Activated CD8-positive, alpha-beta T cell treated with anti-CD3 and anti-CD28 coated beads, Interleukin-2, amount 10 ng/mL, durations not matched to agents 7 days and 5 days (primary cell): Measurements from ENCODE around the gene CD69. TPM values are rescaled to one million over a fixed set of nuclear protein-coding genes. Genes with fewer than 3 reads are reported as not detected.
A peak's percentile ranks its signal among the peaks of the same experiment; 100 is the strongest.

Experiments used
- ATAC-seq: fragments of 150-1000 bp; cut with Tn5 transposase; one replicate; pipeline ENCODE4 v1.10.0; 2021; ENCODE audit warnings: moderate library complexity
- CTCF ChIA-PET: fragments of 350-600 bp; sonication (Branson Sonifier 250); formaldehyde crosslinking; loops from one replicate; lab custom pipeline; 2021; ENCODE audit warnings: antibody characterized with exemption; lab: Charles Lee
- POLR2A ChIA-PET: fragments of 350-600 bp; sonication (Branson Sonifier 250); formaldehyde crosslinking; loops from one replicate; lab custom pipeline; 2021; ENCODE audit warnings: antibody characterized with exemption; lab: Charles Lee
- DNase-seq: peaks from one replicate; pipeline ENCODE4 v3.0.0-alpha.2; 2020
- H3K27ac Mint-ChIP-seq: one replicate; pipeline ENCODE4 v1.8.0; 2021; ENCODE audit warnings: mild to moderate bottlenecking, mixed read lengths
- H3K27me3 Mint-ChIP-seq: one replicate; pipeline ENCODE4 v1.8.0; 2021; ENCODE audit warnings: low read depth, mixed read lengths
- H3K36me3 Mint-ChIP-seq: one replicate; pipeline ENCODE4 v1.8.0; 2021; ENCODE audit warnings: low read depth, mixed read lengths
- H3K4me1 Mint-ChIP-seq: one replicate; pipeline ENCODE4 v1.8.0; 2021; ENCODE audit warnings: low read depth, mixed read lengths
- H3K4me3 Mint-ChIP-seq: one replicate; pipeline ENCODE4 v1.8.0; 2021; ENCODE audit warnings: mild to moderate bottlenecking, mixed read lengths
- H3K9me3 Mint-ChIP-seq: one replicate; pipeline ENCODE4 v1.8.0; 2022; ENCODE audit warnings: mixed read lengths; ENCODE audit not compliant: insufficient read depth
- total RNA-seq, 2 experiments: library from RNA; stranded (reverse); gene quantifications; one replicate each; pipeline ENCODE4 v1.2.3, GENCODE V29; 2021

Gene CD69
- total RNA-seq, 2 experiments from 2014 or later, result 115 to 116 TPM

DNA sequence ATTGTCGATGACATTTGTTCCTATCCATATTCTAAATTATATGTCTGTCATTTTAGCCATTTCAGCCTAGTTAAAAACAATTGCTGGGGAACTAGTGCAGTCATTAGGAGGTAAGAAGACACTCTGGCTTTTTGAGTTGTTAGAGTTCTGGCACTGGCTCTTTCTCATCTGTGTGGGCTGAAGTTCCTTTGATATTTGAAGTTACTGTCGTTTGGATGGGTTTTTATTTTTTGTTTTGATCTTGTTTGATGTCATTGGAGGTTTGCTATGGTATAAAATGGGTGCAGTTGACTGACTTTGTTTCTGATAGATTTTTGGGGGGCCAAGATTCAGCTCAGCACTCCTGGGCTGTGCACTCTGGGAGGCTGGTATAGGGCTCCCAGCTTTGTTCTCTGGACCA, 20.7 kb upstream of the CD69 start:
- ATAC-seq (no peak), DNase-seq (no peak)
- ChIA-PET CTCF (interaction anchor here (1.1 to 4.1 kb wide), 5 partner anchors 10 to 33 kb away, joined by 3 to 18 read pairs (median 4); no protein-coding TSS in a partner anchor), POLR2A (interaction anchor here (1.2 to 1.3 kb wide), 2 partner anchors 13 to 23 kb away, joined by 3 to 4 read pairs; no protein-coding TSS in a partner anchor)
- no peaks in the 10 kb centered on the region for H3K27me3 Mint-ChIP-seq
- H3K27ac Mint-ChIP-seq, result peak overlapping the region; percentile 17
- peaks cover 62% of the 10 kb centered on the region for H3K4me1 Mint-ChIP-seq
- H3K4me3 Mint-ChIP-seq, result no peak overlapping the region
- H3K36me3 Mint-ChIP-seq, result peaks cover 32% of the 10 kb centered on the region
- H3K9me3 Mint-ChIP-seq, result peaks cover 5% of the 10 kb centered on the region

DNA sequence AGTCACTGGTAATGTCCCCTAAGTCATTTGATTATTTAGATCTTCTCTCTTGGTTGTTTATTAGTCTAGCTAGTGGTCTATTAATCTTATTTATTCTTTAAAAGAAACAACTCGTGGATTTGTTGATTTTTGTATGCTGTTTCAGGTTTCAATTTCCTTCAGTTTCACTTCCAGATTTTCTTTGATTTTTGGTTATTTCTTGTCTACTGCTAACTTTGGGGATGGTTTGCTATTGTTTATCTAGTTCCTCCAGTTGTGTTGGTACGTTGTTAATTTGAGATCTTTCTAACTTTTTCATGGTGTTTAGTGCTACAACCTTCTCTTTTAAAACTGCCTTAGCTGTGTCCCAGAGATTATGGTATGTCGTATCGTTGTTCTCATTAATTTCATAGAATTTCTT, 18.5 kb upstream of the CD69 start:
- Mint-ChIP-seq H3K4me1 (peaks cover 74% of the 10 kb centered on the region), H3K9me3 (peaks cover 5% of the 10 kb centered on the region), H3K36me3 (peaks cover 37% of the 10 kb centered on the region), H3K27ac (no peak overlapping the region), H3K4me3 (no peak overlapping the region), H3K27me3 (no peaks in the 10 kb centered on the region)
- CTCF ChIA-PET, result interaction anchor here (4.1 kb wide), 1 partner anchor 10 kb away, joined by 18 read pairs; no protein-coding TSS in a partner anchor
- DNase-seq (no peak), ATAC-seq (no peak)
- POLR2A ChIA-PET, result interaction anchor here (1.4 kb wide), 1 partner anchor 21 kb away, joined by 4 read pairs; no protein-coding TSS in a partner anchor

DNA sequence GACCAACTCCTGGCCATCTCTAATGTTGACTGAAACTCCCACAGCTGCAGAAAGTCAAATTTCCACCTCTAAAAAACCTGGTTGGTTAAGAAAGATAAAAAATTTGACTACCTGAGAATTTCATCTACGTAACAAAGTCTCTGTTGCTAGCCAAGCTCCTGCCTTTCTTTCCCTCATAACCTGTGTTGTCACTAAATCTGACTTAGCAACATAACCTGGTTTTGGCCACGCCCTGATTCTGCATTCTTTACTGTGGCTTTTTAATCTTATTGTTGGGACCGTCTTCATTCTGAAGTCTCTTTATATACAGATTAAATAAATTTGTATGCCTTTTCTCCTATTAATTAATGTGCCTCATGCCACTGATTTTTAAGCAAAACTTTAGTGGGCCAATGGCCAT, 16.1 kb upstream of the CD69 start:
- no peaks in the 10 kb centered on the region for H3K27me3 Mint-ChIP-seq
- DNase-seq (no peak), ATAC-seq (no peak)
- H3K36me3 Mint-ChIP-seq, result peaks cover 38% of the 10 kb centered on the region
- ChIA-PET CTCF (interaction anchor here (0.8 to 2.5 kb wide), 4 partner anchors 17 to 37 kb away, joined by 3 to 17 read pairs (median 4); no protein-coding TSS in a partner anchor), POLR2A (interaction anchor here (0.7 to 3.0 kb wide), 4 partner anchors 9 to 37 kb away, joined by 3 to 23 read pairs (median 6); partner anchors contain the start of gene CD69)
- H3K4me1 Mint-ChIP-seq, result peaks cover 94% of the 10 kb centered on the region
- H3K27ac Mint-ChIP-seq, result no peak overlapping the region
- H3K9me3 Mint-ChIP-seq, result peaks cover 4% of the 10 kb centered on the region
- H3K4me3 Mint-ChIP-seq, result no peak overlapping the region

DNA sequence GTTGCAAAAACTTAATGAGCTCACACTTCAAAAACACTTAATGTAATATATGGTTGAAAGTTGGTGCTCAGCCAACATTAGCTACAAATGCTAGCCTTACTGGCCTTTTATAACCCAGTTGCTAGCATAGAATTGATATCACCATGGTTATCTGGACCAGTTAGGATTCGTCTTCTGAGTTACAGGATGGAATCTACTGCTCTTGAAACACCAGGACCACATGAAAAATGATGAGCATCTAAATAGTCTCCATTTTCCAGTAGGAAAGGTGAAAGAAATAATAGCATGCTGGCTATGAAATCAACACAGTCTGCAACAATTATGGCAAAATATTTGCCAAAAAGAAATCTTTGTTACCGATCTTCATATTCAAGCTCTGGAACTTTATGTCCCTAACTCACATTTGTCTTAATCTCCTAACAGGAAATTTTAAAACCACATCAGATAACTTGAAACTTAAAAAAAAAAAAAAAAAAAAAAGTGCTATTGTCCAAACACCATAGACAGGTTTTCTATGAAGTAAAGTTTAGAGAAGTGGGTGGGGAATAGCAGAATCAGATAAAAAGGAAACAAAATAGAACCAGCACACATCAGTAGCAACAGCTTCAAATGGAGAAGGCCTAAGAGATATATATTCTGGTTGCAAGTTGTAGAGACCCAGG, 12.6 kb upstream of the CD69 start:
- H3K4me3 Mint-ChIP-seq, result peak overlapping the region; percentile 65
- no peaks in the 10 kb centered on the region for H3K27me3 Mint-ChIP-seq
- peaks cover 6% of the 10 kb centered on the region for H3K9me3 Mint-ChIP-seq
- H3K4me1 Mint-ChIP-seq, result peaks cover 87% of the 10 kb centered on the region
- CTCF ChIA-PET, result interaction anchor here (0.7 to 7.8 kb wide), 5 partner anchors 12 to 25 kb away, joined by 3 to 54 read pairs (median 6); partner anchors contain the start of gene CD69
- peak; percentile 77 for ATAC-seq
- POLR2A ChIA-PET, result interaction anchor here (1.2 to 3.4 kb wide), 2 partner anchors 13 to 24 kb away, joined by 3 to 55 read pairs; partner anchors contain the start of gene CD69
- peak overlapping the region; percentile 69 for H3K27ac Mint-ChIP-seq
- DNase-seq, result no peak
- H3K36me3 Mint-ChIP-seq, result peaks cover 24% of the 10 kb centered on the region

DNA sequence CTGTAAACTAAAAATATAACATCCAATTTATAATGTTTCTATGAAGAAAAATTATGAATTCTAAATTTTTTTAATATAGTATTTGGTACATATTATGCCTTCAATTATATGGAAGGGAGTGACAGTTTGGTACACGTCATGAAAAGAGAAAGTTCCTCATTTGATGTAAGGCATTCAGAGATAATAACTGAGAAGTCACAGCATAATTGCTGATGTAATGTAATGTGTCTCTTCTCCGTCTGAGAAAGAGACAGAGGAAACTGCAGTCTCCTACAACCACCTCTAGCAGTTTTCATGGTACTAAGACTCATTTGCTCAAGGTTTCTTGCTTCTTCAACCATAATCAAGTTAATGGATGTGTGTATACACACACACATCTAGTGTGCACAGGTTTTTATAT, 2.3 kb upstream of the CD69 start:
- H3K27ac Mint-ChIP-seq, result no peak overlapping the region
- ATAC-seq, result no peak
- H3K4me1 Mint-ChIP-seq, result peaks cover 48% of the 10 kb centered on the region

DNA sequence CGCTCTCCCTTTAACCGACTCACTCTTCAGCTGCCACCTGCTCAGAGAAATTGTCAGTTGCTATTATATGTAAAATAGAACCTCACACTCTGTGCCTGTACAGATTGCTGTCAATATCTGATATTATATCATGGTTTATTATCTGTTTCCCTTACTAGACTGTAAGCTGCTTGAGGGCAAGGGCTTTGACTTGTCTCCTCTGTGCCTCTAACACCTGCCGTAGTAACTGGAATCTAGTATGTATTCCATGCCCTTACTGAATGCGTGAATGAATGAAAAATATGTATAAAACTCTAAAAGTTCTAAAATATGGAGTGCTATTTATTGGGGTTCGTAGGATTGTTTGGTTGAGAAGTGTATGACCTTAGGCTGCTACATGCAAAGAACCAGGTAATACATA, 1.7 kb upstream of the CD69 start:
- CTCF ChIA-PET, result interaction anchor here (0.9 to 17.2 kb wide), 7 partner anchors 9 to 115 kb away, joined by 3 to 855 read pairs (median 10); no protein-coding TSS in a partner anchor
- Mint-ChIP-seq H3K27me3 (no peaks in the 10 kb centered on the region), H3K36me3 (peaks cover 42% of the 10 kb centered on the region), H3K27ac (peak overlapping the region; percentile 78), H3K4me1 (peaks cover 43% of the 10 kb centered on the region), H3K9me3 (peaks cover 5% of the 10 kb centered on the region), H3K4me3 (peak overlapping the region; percentile 92)
- DNase-seq (peak; percentile 18), ATAC-seq (no peak)
- POLR2A ChIA-PET, result interaction anchor here (1.1 to 15.5 kb wide), 11 partner anchors 9 to 795 kb away, joined by 3 to 494 read pairs (median 55); partner anchors contain the start of genes CLEC2B and CLEC2D

More for the DNA sequence above, 2.3 kb upstream of the CD69 start:
- peak; percentile 21 for DNase-seq
- ChIA-PET POLR2A (interaction anchor here (1.1 to 15.5 kb wide), 7 partner anchors 10 to 792 kb away, joined by 3 to 494 read pairs (median 103); partner anchors contain the start of genes CLEC2B and CLEC2D), CTCF (interaction anchor here (0.9 to 17.2 kb wide), 4 partner anchors 9 to 115 kb away, joined by 3 to 855 read pairs (median 50); no protein-coding TSS in a partner anchor)
- peaks cover 5% of the 10 kb centered on the region for H3K9me3 Mint-ChIP-seq
- peaks cover 35% of the 10 kb centered on the region for H3K36me3 Mint-ChIP-seq
- H3K4me3 Mint-ChIP-seq, result no peak overlapping the region
- no peaks in the 10 kb centered on the region for H3K27me3 Mint-ChIP-seq

DNA sequence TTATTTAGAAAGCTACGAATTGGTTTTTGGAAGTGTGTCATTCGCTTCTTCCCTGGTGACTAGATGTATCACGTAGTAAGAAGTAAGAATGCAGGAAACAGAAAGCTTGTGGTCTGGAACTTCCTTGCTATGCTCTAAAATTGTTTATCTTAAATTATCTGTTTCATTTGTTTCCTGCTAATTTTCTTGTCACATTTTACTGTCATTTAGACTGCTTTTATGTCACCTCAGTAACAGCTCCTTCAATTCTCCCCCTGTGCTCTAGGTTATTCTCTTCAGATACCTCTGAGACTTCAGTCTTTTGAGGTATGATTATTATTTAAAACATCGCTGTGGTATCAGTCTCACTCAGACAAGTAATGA, 699 bp upstream of the CD69 start:
- Mint-ChIP-seq H3K4me1 (peaks cover 36% of the 10 kb centered on the region), H3K9me3 (peaks cover 5% of the 10 kb centered on the region), H3K36me3 (peaks cover 47% of the 10 kb centered on the region), H3K4me3 (peak overlapping the region; percentile 92), H3K27me3 (no peaks in the 10 kb centered on the region), H3K27ac (peak overlapping the region; percentile 94)
- DNase-seq, result no peak
- ChIA-PET POLR2A (interaction anchor here (0.8 to 15.5 kb wide), 21 partner anchors 8 to 796 kb away, joined by 4 to 494 read pairs (median 23); partner anchors contain the start of genes CLEC2B and CLEC2D), CTCF (interaction anchor here (1.3 to 17.2 kb wide), 9 partner anchors 11 to 106 kb away, joined by 4 to 855 read pairs (median 12); partner anchors contain the start of gene CLEC2B)
- ATAC-seq, result peak; percentile 3

DNA sequence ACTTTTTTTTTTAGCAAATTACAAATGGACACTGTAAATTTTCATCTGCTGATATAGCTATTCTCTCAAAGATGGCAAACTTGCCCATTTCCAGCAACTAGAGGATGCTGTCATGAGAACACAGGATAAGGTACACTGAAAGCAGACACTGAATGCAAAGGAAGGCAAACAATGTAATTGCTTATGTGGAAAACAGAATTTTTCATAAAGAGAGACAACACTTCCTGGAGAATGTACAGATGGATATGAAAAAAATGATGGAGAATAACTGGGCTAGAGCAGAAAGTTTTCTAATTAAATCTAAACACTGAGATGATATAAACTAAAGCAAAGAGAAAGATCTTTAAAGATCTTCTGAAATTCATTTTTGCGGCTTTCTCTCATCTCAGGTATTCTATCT, 581 bp downstream of the CD69 start:
- peaks cover 40% of the 10 kb centered on the region for H3K4me1 Mint-ChIP-seq
- CTCF ChIA-PET, result interaction anchor here (0.6 to 17.2 kb wide), 11 partner anchors 9 to 180 kb away, joined by 3 to 855 read pairs (median 10); partner anchors contain the start of genes CLEC2B and CLEC2D
- POLR2A ChIA-PET, result interaction anchor here (0.6 to 15.5 kb wide), 31 partner anchors 9 to 799 kb away, joined by 3 to 494 read pairs (median 10); partner anchors contain the start of genes CLEC2B and CLEC2D
- H3K27ac Mint-ChIP-seq, result peak overlapping the region; percentile 94
- ATAC-seq (no peak), DNase-seq (no peak)
- H3K9me3 Mint-ChIP-seq, result peaks cover 5% of the 10 kb centered on the region
- no peaks in the 10 kb centered on the region for H3K27me3 Mint-ChIP-seq
- peak overlapping the region; percentile 92 for H3K4me3 Mint-ChIP-seq
- peaks cover 59% of the 10 kb centered on the region for H3K36me3 Mint-ChIP-seq

DNA sequence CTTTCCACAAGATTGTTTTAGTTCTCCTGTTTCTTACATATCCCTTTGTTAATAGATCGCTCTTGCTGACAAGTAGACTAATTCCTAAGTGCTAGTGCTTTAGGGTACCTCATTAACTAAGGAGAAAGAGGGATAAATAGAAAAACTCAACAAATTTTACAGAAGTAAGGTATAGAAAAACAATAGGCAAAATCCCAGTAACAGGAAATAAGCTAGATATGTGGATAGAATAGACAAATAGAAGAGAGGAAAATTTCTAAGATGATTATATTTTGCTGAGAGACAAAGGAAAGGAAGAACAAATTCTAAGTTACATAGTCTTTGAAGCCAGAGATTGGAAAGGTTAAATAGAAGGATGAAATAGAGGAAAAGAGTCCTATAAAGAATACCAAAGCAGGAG, 1.0 kb downstream of the CD69 start:
- DNase-seq (no peak), ATAC-seq (no peak)
- H3K27ac Mint-ChIP-seq, result peak overlapping the region; percentile 94
- peaks cover 40% of the 10 kb centered on the region for H3K4me1 Mint-ChIP-seq
- POLR2A ChIA-PET, result interaction anchor here (1.0 to 15.5 kb wide), 19 partner anchors 9 to 799 kb away, joined by 3 to 494 read pairs (median 23); partner anchors contain the start of genes CLEC2B and CLEC2D
- H3K27me3 Mint-ChIP-seq, result no peaks in the 10 kb centered on the region
- peaks cover 63% of the 10 kb centered on the region for H3K36me3 Mint-ChIP-seq
- CTCF ChIA-PET, result interaction anchor here (1.0 to 17.2 kb wide), 9 partner anchors 9 to 181 kb away, joined by 3 to 855 read pairs (median 12); partner anchors contain the start of genes CLEC2B and CLEC2D
- H3K4me3 Mint-ChIP-seq, result peak overlapping the region; percentile 92
- H3K9me3 Mint-ChIP-seq, result peaks cover 5% of the 10 kb centered on the region

DNA sequence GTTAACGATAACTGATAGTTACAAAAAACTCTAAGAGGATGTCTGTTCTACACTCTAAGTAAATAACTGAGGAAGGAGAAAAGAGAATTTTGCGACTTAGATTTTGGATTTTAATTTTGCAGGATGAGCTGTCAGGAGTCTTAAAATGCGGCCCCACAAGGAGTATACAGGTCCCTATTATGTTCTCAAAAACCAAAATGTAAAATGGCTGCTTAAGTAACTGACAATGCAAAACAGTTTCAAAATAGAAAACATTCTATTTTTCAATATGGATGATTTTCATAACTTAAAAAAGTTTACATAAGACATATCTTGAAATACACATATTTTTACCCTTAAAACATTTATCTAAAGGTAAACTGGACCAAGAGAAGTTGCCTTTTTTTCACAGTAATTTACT, 2.6 kb downstream of the CD69 start:
- Mint-ChIP-seq H3K27ac (peak overlapping the region; percentile 94), H3K27me3 (no peaks in the 10 kb centered on the region), H3K4me3 (peak overlapping the region; percentile 92), H3K4me1 (peaks cover 40% of the 10 kb centered on the region), H3K36me3 (peaks cover 78% of the 10 kb centered on the region), H3K9me3 (peaks cover 5% of the 10 kb centered on the region)
- ChIA-PET POLR2A (interaction anchor here (0.6 to 15.5 kb wide), 34 partner anchors 8 to 801 kb away, joined by 3 to 494 read pairs (median 6); partner anchors contain the start of genes CLEC2B, CLEC2D and KLRD1), CTCF (interaction anchor here (0.7 to 17.2 kb wide), 13 partner anchors 7 to 800 kb away, joined by 3 to 855 read pairs (median 4); partner anchors contain the start of gene CLEC2B)
- ATAC-seq (peak; percentile 5), DNase-seq (no peak)
